ELF-1 (cell line): Measurements from ENCODE around the gene SLC41A1.
A peak's percentile ranks its signal among the peaks of the same experiment; 100 is the strongest.

Experiments
- DNase-seq: peaks from one replicate; pipeline ENCODE4 v3.0.0-alpha.2; 2016; ENCODE audit warnings: low read depth, low spot score

Gene SLC41A1

DNA sequence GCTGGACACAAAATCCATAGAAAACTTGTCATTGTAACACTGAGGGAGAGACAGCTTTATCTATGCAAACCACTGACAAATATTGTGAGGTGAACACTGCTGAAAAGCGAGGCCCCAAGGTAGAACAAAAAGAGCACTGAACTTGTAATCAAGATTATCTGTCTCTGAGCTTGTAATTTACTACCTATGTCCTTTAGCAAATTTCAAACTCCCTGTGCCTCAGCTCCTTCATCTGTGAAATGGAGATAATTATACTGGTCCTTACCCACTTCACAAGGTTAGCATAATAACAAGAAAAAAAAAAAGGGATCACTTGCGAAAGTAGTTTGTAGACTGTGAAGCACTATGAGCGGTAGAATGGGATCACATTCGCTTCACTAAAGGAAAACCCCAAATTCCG is 58.1 kb downstream of the SLC41A1 start:
- DNase-seq, result no peak

DNA sequence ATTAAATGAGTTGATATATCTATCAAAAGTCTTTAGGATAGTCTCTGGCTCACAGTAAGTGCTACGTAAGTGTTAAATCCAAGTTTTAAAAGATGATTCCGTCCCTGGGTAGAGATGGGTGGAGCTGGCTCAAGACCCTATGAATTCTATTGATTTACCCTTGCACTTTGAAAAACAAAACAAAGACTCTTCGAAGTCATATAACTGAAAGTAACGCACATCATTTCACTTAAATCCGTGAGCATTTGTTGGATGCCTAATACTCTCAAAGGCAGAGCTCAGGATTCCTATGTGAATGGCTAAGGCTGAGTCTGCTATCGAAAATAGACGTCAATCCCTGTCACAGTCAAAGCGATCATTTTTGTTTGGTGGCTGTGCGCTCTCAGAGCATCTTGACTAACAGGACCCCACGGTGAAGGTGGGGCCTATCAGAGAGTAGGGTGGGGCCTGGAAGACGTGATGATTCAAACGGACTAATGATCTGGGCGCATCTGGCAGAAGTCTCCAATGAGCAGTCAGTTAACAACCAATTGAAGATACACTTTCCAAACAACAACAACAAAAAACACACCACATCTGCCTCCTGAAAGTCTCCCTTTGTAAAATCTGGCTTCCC is 61.9 kb downstream of the SLC41A1 start:
- peak; percentile 60 for DNase-seq

DNA sequence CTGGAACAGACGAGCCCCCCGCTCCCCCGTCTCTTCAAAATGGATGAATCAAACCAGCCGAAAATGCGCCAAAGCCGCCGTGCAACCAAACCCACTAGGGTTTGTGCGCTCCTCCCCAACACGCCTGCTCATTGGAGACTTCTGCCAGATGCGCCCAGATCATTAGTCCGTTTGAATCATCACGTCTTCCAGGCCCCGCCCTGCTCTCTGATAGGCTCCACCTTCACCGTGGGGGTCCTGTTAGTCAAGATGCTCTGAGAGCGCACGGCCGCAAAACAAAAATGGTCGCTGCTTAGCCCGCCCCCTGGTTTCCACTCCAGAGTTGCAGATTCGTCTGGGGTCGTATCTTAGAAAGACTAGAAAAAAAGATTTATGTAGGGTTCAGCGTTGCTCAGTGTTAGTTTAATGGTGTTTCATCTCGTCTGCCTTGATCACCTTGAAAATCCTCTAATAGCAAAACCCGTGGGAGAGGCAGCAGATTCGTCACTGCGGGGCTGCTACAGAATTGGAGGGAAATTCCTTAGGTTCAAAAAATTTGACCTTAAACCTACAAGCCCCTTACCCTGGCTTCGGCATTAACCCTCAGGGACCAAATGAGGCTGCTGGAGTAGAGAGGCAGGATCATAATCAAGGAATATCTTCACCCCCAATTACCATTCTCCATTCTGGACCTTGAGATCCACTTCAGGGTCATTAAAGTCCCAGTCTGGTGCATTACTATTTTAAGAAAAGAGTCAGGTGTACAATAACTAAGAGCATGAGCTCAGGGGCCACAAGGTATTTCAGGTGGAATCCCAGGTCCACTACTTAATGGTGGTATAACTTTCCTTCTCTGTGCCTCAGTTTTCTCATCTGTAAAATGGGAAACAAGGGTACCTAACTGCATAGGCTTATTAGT is 62.6 kb downstream of the SLC41A1 start, which contains the start of gene NUCKS1:
NUCKS1 (minus strand) TSS at position 45 of the 898 bp plus-strand sequence. CDS start 209 bp downstream, outside the sequence.
- DNase-seq, result peak; percentile 99

DNA sequence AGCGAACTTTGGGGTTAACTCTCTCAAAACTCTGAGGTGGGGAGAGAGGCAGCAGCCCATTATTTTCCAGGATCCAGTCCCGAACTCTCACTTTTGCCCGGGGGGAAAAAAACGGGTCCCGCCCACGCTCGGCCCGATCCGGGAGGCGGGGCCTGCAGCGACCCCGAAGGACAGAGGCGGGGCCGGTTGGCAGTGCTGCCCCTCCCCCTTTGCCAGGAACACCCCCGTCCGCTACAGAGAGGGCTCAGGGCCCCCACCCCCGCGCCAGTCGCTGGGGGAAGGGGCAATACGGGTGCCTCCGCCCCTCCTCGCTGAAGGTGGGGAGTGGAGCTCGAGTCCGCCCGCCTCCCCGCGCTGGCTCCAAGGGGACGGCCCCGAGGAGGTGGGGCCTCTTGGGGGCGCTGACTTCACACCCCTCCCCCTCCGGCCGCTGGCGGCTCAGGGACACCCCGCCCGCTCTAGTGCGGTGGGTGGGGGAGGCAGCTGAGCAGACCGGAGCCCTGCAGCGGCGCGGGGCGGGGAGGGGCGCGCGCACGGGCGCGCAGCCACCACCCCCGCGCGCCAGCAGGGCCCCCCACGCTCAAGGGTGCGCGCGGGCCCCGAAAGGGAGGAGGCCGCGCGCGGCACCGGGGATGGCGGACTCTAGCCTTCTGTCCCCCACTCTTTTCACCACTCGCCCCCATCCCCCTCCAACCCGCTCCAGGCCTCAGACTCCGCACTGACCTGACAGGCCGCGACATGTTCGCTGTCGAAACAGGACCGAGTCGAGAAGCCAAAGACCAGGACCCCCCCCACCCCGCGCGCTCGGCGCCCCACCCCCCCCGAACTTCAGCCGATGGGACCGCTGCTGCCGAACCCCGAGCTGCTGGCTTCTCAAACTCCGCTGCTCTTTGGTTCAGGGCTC is 63.5 kb downstream of the SLC41A1 start:
- DNase-seq, result peak; percentile 99

- peak; percentile 36 for DNase-seq
Measured at GRCh38 chr1:205748403-205749233, 64.4 kb downstream of the SLC41A1 start.

DNA sequence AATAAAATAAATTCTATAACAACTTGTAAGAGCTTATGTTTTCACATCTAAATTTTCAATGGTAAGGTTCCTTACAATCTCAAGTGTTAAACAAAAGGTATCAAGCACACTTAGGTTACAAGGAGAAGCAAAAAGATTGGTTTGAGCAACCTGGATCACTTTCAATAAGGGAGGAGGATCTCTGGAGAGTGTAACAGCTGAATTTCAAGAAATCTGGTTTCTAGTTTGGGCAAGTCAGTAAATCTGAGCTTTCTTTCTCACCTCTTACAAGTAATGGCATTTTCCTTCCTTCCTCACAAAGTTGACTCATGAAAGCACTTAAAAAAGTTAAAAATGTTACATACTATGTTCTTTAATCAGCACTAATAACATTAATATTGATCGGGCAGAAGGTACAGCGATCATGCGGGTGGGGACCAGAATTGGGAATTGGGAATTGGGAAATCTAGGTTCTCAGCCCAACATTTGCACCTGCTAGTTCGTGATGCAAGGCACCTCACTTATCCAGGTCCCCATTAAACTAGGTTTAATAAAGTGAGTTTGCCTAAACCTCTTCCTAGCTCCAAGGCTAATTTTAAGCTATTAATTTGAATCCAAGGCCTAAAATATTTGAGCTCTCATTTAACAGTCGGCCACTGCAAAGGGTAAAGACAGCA is 66.1 kb downstream of the SLC41A1 start:
- no peak for DNase-seq

DNA sequence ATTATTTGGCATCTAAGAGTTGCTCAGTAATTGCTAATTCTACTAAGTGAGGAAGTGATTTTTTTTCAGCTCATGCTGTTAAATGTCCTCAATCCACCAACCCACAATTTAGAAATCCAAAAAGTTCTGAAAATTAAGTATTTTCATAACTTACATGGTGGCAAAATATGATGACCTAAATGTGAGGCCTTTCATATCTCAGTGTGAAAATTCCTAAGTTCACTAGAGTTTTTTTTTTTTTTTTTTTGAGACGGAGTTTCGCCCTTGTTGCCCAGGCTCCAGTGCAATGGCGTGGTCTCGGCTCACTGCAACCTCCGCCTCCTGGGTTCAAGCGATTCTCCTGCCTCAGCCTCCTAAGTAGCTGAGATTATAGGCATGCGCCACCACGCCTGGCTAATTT is 68.6 kb downstream of the SLC41A1 start:
- no peak for DNase-seq

DNA sequence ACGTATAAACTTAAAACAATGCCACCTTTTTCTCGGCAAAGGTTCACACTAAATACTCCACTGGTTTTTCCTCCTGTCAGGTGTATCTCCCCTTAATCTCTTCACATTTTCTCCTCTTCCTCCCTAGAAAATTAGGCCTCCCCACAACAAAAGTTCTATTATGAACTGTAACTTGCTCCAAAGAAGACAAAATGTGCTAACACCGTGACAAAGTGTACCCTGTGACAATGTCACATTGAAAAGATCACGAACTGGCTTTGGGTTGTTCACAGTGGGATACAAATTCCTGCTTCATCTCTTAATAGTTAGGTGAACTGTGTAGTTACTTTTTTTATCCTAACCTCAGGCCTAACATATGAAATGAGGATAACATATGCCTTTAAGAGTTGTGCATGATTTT is 69.0 kb downstream of the SLC41A1 start:
- DNase-seq, result no peak

- DNase-seq, result no peak
Measured at GRCh38 chr1:205741681-205742080, 71.3 kb downstream of the SLC41A1 start.

- DNase-seq, result no peak
Measured at GRCh38 chr1:205739348-205740160, 73.4 kb downstream of the SLC41A1 start.
